WTC11 (cell line): ENCODE data around the gene BTN3A1. TPM values are rescaled to one million over a fixed set of nuclear protein-coding genes. Genes with fewer than 3 reads are reported as not detected.

ENCODE experiments used
- ATAC-seq: fragments of 200-7000 bp; cut with Tn5 transposase; 2 replicates; pipeline ENCODE4 v1.10.0; 2021; ENCODE audit warnings: mild to moderate bottlenecking, moderate library complexity
- CTCF ChIA-PET: fragments of 300-600 bp; sonication (Branson Sonifier 250); formaldehyde crosslinking; loops from one replicate; lab custom pipeline; 2021; ENCODE audit warnings: antibody characterized with exemption; lab: Charles Lee
- POLR2A ChIA-PET: fragments of 350-600 bp; sonication (Branson Sonifier 250); formaldehyde crosslinking; loops from one replicate; lab custom pipeline; 2021; ENCODE audit warnings: antibody characterized with exemption; lab: Charles Lee
- DNase-seq: peaks from one replicate; pipeline ENCODE4 v3.0.0; 2021; ENCODE audit warnings: low spot score
- H3K27ac Mint-ChIP-seq: 2 replicates; pipeline ENCODE4 v1.8.0; 2021; ENCODE audit warnings: mixed read lengths
- H3K27me3 Mint-ChIP-seq: 2 replicates; pipeline ENCODE4 v1.8.0; 2021; ENCODE audit warnings: low read depth, mild to moderate bottlenecking, moderate library complexity, mixed read lengths
- H3K36me3 Mint-ChIP-seq: 2 replicates; pipeline ENCODE4 v1.8.0; 2021; ENCODE audit warnings: mixed read lengths
- H3K4me1 Mint-ChIP-seq: 2 replicates; pipeline ENCODE4 v1.8.0; 2022; ENCODE audit warnings: mixed read lengths
- H3K4me3 Mint-ChIP-seq: 2 replicates; pipeline ENCODE4 v1.8.0; 2021; ENCODE audit warnings: mild to moderate bottlenecking, moderate library complexity, mixed read lengths
- H3K9me3 Mint-ChIP-seq: 2 replicates; pipeline ENCODE4 v1.8.0; 2021; ENCODE audit warnings: mixed read lengths
- ATF1 ChIP-seq: sonication (generic); formaldehyde crosslinking; IDR thresholded peaks from 2 replicates; pipeline ENCODE4 v1.8.1; 2023; ENCODE audit warnings: mild to moderate bottlenecking, moderate library complexity, missing genetic modification reagents
- ELF4 ChIP-seq: sonication (generic); formaldehyde crosslinking; IDR thresholded peaks from 2 replicates; pipeline ENCODE4 v1.8.1; 2022; ENCODE audit warnings: low read depth, mild to moderate bottlenecking, moderate library complexity, missing genetic modification reagents
- IRF2 ChIP-seq: sonication (generic); formaldehyde crosslinking; IDR thresholded peaks from 2 replicates; pipeline ENCODE4 v1.8.0; 2022; ENCODE audit warnings: low read depth, missing genetic modification reagents, borderline replicate concordance
- NFATC4 ChIP-seq: fragments of 250-450 bp; sonication (Bioruptor Pico); IDR thresholded peaks from 2 replicates; pipeline ENCODE4 v1.9.0; 2021; ENCODE audit warnings: mild to moderate bottlenecking
- NFYB ChIP-seq: sonication (generic); formaldehyde crosslinking; conservative IDR thresholded peaks from 2 replicates; pipeline ENCODE4 v1.8.0; 2022; ENCODE audit warnings: low read depth, missing genetic modification reagents
- NR3C1 ChIP-seq: sonication (generic); formaldehyde crosslinking; conservative IDR thresholded peaks from 2 replicates; pipeline ENCODE4 v1.8.1; 2023; ENCODE audit warnings: low read depth, mild to moderate bottlenecking, missing genetic modification reagents
- SMAD3 ChIP-seq: sonication (generic); formaldehyde crosslinking; IDR thresholded peaks from 2 replicates; pipeline ENCODE4 v1.8.0; 2022; ENCODE audit warnings: missing genetic modification reagents, mild to moderate bottlenecking, borderline replicate concordance
- TCF7 ChIP-seq: sonication (generic); formaldehyde crosslinking; IDR thresholded peaks from 2 replicates; pipeline ENCODE4 v1.8.0; 2022; ENCODE audit warnings: mild to moderate bottlenecking, low read depth, missing genetic modification reagents, moderate library complexity
- ZNF121 ChIP-seq: sonication (generic); formaldehyde crosslinking; IDR thresholded peaks from 2 replicates; pipeline ENCODE4 v1.8.0; 2023; ENCODE audit warnings: missing genetic modification reagents
- ZNF138 ChIP-seq: sonication (generic); formaldehyde crosslinking; conservative IDR thresholded peaks from 2 replicates; pipeline ENCODE4 v1.8.1; 2022; ENCODE audit warnings: mild to moderate bottlenecking, moderate library complexity, missing genetic modification reagents
- ZNF317 ChIP-seq: sonication (generic); formaldehyde crosslinking; IDR thresholded peaks from 2 replicates; pipeline ENCODE4 v1.8.1; 2023; ENCODE audit warnings: low read depth, mild to moderate bottlenecking, moderate library complexity, missing genetic modification reagents, borderline replicate concordance
- total RNA-seq: library from RNA; stranded (reverse); gene quantifications from 3 replicates; pipeline ENCODE4 v1.2.3, GENCODE V29; 2021
- TF ChIP-seq, protein P1 (sequence below): sonication (generic); formaldehyde crosslinking; IDR thresholded peaks from 2 replicates; pipeline ENCODE4 v1.8.0; 2022; ENCODE audit warnings: mild to moderate bottlenecking, missing genetic modification reagents
- TF ChIP-seq, protein P2 (sequence below): fragments of 200-600 bp; IDR thresholded peaks from 2 replicates; pipeline ENCODE4 v1.8.0; 2022; ENCODE audit warnings: antibody characterized with exemption
- TF ChIP-seq, protein P3 (sequence below): sonication (generic); formaldehyde crosslinking; conservative IDR thresholded peaks from 2 replicates; pipeline ENCODE4 v1.8.1; 2023; ENCODE audit warnings: mild to moderate bottlenecking, low read depth, missing genetic modification reagents, moderate library complexity
- TF ChIP-seq, protein P4 (sequence below): fragments of 250-450 bp; sonication (Bioruptor Pico); IDR thresholded peaks from 2 replicates; pipeline ENCODE4 v1.9.0; 2021; ENCODE audit warnings: mild to moderate bottlenecking
- TF ChIP-seq, protein P5 (sequence below): sonication (generic); formaldehyde crosslinking; IDR thresholded peaks from 2 replicates; pipeline ENCODE4 v1.8.0; 2022; ENCODE audit warnings: mild to moderate bottlenecking, missing genetic modification reagents
- TF ChIP-seq, protein P6 (sequence below): sonication (generic); formaldehyde crosslinking; IDR thresholded peaks from 2 replicates; pipeline ENCODE4 v1.8.1; 2022; ENCODE audit warnings: mild to moderate bottlenecking, moderate library complexity, missing genetic modification reagents

BTN3A1 gene
- total RNA-seq, 1 experiment from 2014 or later, result 4.5 TPM

DNA sequence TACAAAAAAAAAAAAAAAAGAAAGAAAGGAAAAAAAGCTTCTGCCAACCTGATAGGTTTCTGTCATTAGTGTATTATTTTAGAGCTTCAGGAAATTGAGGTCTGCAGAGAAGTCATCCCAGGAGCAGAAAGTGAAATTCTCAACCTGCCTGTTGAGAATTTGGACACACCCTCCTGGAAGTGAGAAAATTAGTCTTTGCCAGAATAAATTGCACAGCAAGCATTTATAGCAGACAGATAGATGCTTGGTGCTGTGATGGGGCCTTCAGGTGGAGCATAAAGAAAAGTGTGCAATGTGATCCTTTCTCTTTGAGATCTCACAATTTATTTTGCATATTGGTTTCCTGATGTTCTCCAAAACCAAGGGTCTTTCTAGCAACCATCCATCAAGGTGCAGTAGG, 14.5 kb upstream of the BTN3A1 start:
- Mint-ChIP-seq H3K9me3 (no peaks in the 10 kb centered on the region), H3K27ac (no peak overlapping the region), H3K36me3 (peaks cover 34% of the 10 kb centered on the region), H3K4me3 (no peak overlapping the region; the same call in 1 of the 2 replicates), H3K4me1 (peaks cover 27% of the 10 kb centered on the region), H3K27me3 (no peaks in the 10 kb centered on the region)
- no peak for ATAC-seq
- TF ChIP-seq, protein P1, sequence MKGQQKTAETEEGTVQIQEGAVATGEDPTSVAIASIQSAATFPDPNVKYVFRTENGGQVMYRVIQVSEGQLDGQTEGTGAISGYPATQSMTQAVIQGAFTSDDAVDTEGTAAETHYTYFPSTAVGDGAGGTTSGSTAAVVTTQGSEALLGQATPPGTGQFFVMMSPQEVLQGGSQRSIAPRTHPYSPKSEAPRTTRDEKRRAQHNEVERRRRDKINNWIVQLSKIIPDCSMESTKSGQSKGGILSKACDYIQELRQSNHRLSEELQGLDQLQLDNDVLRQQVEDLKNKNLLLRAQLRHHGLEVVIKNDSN, result no peak
- TF ChIP-seq, protein P2, sequence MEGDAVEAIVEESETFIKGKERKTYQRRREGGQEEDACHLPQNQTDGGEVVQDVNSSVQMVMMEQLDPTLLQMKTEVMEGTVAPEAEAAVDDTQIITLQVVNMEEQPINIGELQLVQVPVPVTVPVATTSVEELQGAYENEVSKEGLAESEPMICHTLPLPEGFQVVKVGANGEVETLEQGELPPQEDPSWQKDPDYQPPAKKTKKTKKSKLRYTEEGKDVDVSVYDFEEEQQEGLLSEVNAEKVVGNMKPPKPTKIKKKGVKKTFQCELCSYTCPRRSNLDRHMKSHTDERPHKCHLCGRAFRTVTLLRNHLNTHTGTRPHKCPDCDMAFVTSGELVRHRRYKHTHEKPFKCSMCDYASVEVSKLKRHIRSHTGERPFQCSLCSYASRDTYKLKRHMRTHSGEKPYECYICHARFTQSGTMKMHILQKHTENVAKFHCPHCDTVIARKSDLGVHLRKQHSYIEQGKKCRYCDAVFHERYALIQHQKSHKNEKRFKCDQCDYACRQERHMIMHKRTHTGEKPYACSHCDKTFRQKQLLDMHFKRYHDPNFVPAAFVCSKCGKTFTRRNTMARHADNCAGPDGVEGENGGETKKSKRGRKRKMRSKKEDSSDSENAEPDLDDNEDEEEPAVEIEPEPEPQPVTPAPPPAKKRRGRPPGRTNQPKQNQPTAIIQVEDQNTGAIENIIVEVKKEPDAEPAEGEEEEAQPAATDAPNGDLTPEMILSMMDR, result no peak
- TF ChIP-seq, protein P3, sequence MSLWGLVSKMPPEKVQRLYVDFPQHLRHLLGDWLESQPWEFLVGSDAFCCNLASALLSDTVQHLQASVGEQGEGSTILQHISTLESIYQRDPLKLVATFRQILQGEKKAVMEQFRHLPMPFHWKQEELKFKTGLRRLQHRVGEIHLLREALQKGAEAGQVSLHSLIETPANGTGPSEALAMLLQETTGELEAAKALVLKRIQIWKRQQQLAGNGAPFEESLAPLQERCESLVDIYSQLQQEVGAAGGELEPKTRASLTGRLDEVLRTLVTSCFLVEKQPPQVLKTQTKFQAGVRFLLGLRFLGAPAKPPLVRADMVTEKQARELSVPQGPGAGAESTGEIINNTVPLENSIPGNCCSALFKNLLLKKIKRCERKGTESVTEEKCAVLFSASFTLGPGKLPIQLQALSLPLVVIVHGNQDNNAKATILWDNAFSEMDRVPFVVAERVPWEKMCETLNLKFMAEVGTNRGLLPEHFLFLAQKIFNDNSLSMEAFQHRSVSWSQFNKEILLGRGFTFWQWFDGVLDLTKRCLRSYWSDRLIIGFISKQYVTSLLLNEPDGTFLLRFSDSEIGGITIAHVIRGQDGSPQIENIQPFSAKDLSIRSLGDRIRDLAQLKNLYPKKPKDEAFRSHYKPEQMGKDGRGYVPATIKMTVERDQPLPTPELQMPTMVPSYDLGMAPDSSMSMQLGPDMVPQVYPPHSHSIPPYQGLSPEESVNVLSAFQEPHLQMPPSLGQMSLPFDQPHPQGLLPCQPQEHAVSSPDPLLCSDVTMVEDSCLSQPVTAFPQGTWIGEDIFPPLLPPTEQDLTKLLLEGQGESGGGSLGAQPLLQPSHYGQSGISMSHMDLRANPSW, result no peak
- TF ChIP-seq ELF4 (CRISPR knock-in tag), result no peak
- TF ChIP-seq NFYB, result no peak
- TF ChIP-seq, protein P4, sequence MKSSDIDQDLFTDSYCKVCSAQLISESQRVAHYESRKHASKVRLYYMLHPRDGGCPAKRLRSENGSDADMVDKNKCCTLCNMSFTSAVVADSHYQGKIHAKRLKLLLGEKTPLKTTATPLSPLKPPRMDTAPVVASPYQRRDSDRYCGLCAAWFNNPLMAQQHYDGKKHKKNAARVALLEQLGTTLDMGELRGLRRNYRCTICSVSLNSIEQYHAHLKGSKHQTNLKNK (CRISPR knock-in tag), result no peak
- DNase-seq, result no peak
- CTCF ChIA-PET, result interaction anchor here (2.4 kb wide), 1 partner anchor 46 kb away, joined by 7 read pairs; no protein-coding TSS in a partner anchor
- POLR2A ChIA-PET, result no interaction called here

DNA sequence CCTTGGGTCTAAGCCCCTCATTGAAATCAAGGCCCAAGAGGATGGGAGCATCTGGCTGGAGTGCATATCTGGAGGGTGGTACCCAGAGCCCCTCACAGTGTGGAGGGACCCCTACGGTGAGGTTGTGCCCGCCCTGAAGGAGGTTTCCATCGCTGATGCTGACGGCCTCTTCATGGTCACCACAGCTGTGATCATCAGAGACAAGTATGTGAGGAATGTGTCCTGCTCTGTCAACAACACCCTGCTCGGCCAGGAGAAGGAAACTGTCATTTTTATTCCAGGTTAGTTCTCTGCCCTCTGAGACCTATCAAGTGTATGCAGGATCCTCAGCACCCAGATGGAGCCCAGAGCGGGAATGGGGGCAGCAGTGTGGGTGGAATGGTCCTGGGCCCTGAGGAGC, 14.1 kb upstream of the BTN3A1 start:
- Mint-ChIP-seq H3K9me3 (no peaks in the 10 kb centered on the region), H3K4me3 (no peak overlapping the region; the same call in 1 of the 2 replicates), H3K27me3 (no peaks in the 10 kb centered on the region), H3K36me3 (peaks cover 36% of the 10 kb centered on the region), H3K4me1 (peaks cover 27% of the 10 kb centered on the region), H3K27ac (peak overlapping the region; percentile 52; the same call in 1 of the 2 replicates)
- ChIA-PET CTCF (interaction anchor here (2.4 kb wide), 1 partner anchor 46 kb away, joined by 7 read pairs; no protein-coding TSS in a partner anchor), POLR2A (no interaction called here)
- ATAC-seq (no peak), DNase-seq (no peak)
- TF ChIP-seq SMAD3 (no peak), ZNF317 (CRISPR knock-in tag) (no peak), TCF7 (CRISPR knock-in tag) (no peak), NFATC4 (CRISPR knock-in tag) (no peak), ZNF121 (no peak), NR3C1 (CRISPR knock-in tag) (no peak), IRF2 (CRISPR knock-in tag) (no peak), ZNF138 (CRISPR knock-in tag) (no peak), ATF1 (CRISPR knock-in tag) (no peak)
- TF ChIP-seq, protein P5, sequence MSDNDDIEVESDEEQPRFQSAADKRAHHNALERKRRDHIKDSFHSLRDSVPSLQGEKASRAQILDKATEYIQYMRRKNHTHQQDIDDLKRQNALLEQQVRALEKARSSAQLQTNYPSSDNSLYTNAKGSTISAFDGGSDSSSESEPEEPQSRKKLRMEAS (CRISPR knock-in tag), result no peak
- TF ChIP-seq, protein P6, sequence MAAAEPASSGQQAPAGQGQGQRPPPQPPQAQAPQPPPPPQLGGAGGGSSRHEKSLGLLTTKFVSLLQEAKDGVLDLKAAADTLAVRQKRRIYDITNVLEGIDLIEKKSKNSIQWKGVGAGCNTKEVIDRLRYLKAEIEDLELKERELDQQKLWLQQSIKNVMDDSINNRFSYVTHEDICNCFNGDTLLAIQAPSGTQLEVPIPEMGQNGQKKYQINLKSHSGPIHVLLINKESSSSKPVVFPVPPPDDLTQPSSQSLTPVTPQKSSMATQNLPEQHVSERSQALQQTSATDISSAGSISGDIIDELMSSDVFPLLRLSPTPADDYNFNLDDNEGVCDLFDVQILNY (CRISPR knock-in tag), result no peak
